Calu3 (cell line): ENCODE results near the gene PLEKHA4. TPM values are rescaled to one million over a fixed set of nuclear protein-coding genes. Genes with fewer than 3 reads are reported as not detected.

Experiments
- BruUV-seq: library from RNA; stranded (reverse); fragments of 400-500 nt; replicated peaks from 2 replicates; lab custom pipeline; 2021; lab: Mats Ljungman, UMichigan
- CTCF ChIA-PET: fragments of 300-600 bp; sonication (Branson Sonifier 250); formaldehyde crosslinking; loops from one replicate; lab custom pipeline; 2022; ENCODE audit warnings: antibody characterized with exemption; lab: Charles Lee
- DNase-seq: peaks from one replicate; pipeline ENCODE4 v3.0.0; 2022
- H3K27ac Mint-ChIP-seq: one replicate; pipeline ENCODE4 v1.8.0; 2022; ENCODE audit warnings: mixed read lengths; ENCODE audit not compliant: unreplicated experiment
- H3K27me3 Mint-ChIP-seq: one replicate; pipeline ENCODE4 v1.8.0; 2022; ENCODE audit warnings: mixed read lengths; ENCODE audit not compliant: unreplicated experiment
- H3K36me3 Mint-ChIP-seq: one replicate; pipeline ENCODE4 v1.8.0; 2022; ENCODE audit warnings: mild to moderate bottlenecking, moderate library complexity, mixed read lengths; ENCODE audit not compliant: insufficient read depth, unreplicated experiment
- H3K4me1 Mint-ChIP-seq: one replicate; pipeline ENCODE4 v1.8.0; 2022; ENCODE audit warnings: mild to moderate bottlenecking, low read depth, mixed read lengths; ENCODE audit not compliant: unreplicated experiment
- H3K4me3 Mint-ChIP-seq: one replicate; pipeline ENCODE4 v1.8.0; 2022; ENCODE audit warnings: mild to moderate bottlenecking, low read depth, moderate library complexity, mixed read lengths; ENCODE audit not compliant: unreplicated experiment
- H3K9me3 Mint-ChIP-seq: one replicate; pipeline ENCODE4 v1.8.0; 2022; ENCODE audit warnings: low read depth, mixed read lengths; ENCODE audit not compliant: unreplicated experiment
- CTCF ChIP-seq: fragments of 200-600 bp; IDR thresholded peaks from one replicate; pipeline ENCODE4 v1.8.0; 2022; ENCODE audit warnings: antibody characterized with exemption; ENCODE audit not compliant: unreplicated experiment
- intact Hi-C: fragments of 100-400 bp; cut with micrococcal nuclease; formaldehyde crosslinking; loops from one replicate; pipeline ENCODE4 v1.10.0; 2022; ENCODE audit not compliant: unreplicated experiment
- total RNA-seq: library from RNA; stranded (reverse); gene quantifications from 2 replicates; pipeline ENCODE4 v1.2.3, GENCODE V29; 2022

The PLEKHA4 gene
- total RNA-seq, 1 experiment from 2014 or later: 57.6 TPM

- no TSS peak for BruUV-seq
These were observed 53.5 kb downstream of the PLEKHA4 start for GRCh38 chr19:48814895-48815294.

GRCh38 chr19:48813123-48813913 lies 55.1 kb downstream of the PLEKHA4 start:
- intact Hi-C loops: no loop called here
- no TSS peak for BruUV-seq
- Mint-ChIP-seq H3K4me3 (no peak overlapping the region), H3K27me3 (no peaks in the 10 kb centered on the region), H3K36me3 (peaks cover 34% of the 10 kb centered on the region), H3K9me3 (no peaks in the 10 kb centered on the region), H3K4me1 (peaks cover 13% of the 10 kb centered on the region), H3K27ac (no peak overlapping the region)
- DNase-seq: no peak
- no peak for TF ChIP-seq CTCF
- CTCF ChIA-PET: no interaction called here

More at GRCh38 chr19:48814895-48815294, 53.5 kb downstream of the PLEKHA4 start:
- H3K4me1 Mint-ChIP-seq: peaks cover 15% of the 10 kb centered on the region
- intact Hi-C loops: no loop called here
- no peak overlapping the region for H3K4me3 Mint-ChIP-seq
- H3K27me3 Mint-ChIP-seq: no peaks in the 10 kb centered on the region
- H3K36me3 Mint-ChIP-seq: peaks cover 30% of the 10 kb centered on the region
- DNase-seq: no peak
- no peak overlapping the region for H3K27ac Mint-ChIP-seq
- CTCF ChIA-PET: no interaction called here
- H3K9me3 Mint-ChIP-seq: no peaks in the 10 kb centered on the region
- no peak for TF ChIP-seq CTCF

GRCh38 chr19:48812094-48812929 lies 56.1 kb downstream of the PLEKHA4 start:
- peaks cover 34% of the 10 kb centered on the region for H3K36me3 Mint-ChIP-seq
- no TSS peak for BruUV-seq
- H3K9me3 Mint-ChIP-seq: no peaks in the 10 kb centered on the region
- H3K27ac Mint-ChIP-seq: peak overlapping the region; percentile 64
- intact Hi-C loops: no loop called here
- H3K4me1 Mint-ChIP-seq: peaks cover 22% of the 10 kb centered on the region
- no peak for TF ChIP-seq CTCF
- CTCF ChIA-PET: interaction anchor here (0.6 to 2.7 kb wide), 4 partner anchors 17 to 544 kb away, joined by 3 to 20 read pairs (median 6); partner anchors contain the start of gene DBP
- H3K27me3 Mint-ChIP-seq: no peaks in the 10 kb centered on the region
- peak; percentile 93 for DNase-seq
- peak overlapping the region; percentile 89 for H3K4me3 Mint-ChIP-seq

GRCh38 chr19:48810151-48810550 lies 58.3 kb downstream of the PLEKHA4 start:
- Mint-ChIP-seq H3K36me3 (peaks cover 34% of the 10 kb centered on the region), H3K4me1 (peaks cover 22% of the 10 kb centered on the region), H3K4me3 (peak overlapping the region; percentile 89), H3K27me3 (no peaks in the 10 kb centered on the region), H3K9me3 (no peaks in the 10 kb centered on the region), H3K27ac (peak overlapping the region; percentile 59)
- intact Hi-C loops: no loop called here
- TSS peak; percentile 63 for BruUV-seq
- CTCF ChIA-PET: interaction anchor here (0.6 to 2.7 kb wide), 4 partner anchors 15 to 379 kb away, joined by 4 to 20 read pairs (median 6); no protein-coding TSS in a partner anchor
- DNase-seq: no peak
- no peak for TF ChIP-seq CTCF
